Right lobe of liver (tissue), 6 donors: Measurements from ENCODE around the gene SLC7A14. TPM values are rescaled to one million over a fixed set of nuclear protein-coding genes. Genes with fewer than 3 reads are reported as not detected.

Experiments used
- ATAC-seq, 4 donors: fragments of 200-7000 bp; cut with Tn5 transposase; one replicate each; pipeline ENCODE4 v1.9.1; 2020; ENCODE audit warnings: mild to moderate bottlenecking in 4 of 4, moderate library complexity in 4 of 4
- DNase-seq, 3 donors: peaks; one replicate each; pipeline ENCODE4 v3.0.0-alpha.2; 2020
- H3K27ac ChIP-seq, 3 donors: fragments of 200-600 bp; one replicate each; pipeline ENCODE4 v1.8.0; 2022
- H3K27me3 ChIP-seq, 2 donors: fragments of 200-600 bp; one replicate each; pipeline ENCODE4 v1.8.0; 2022
- H3K36me3 ChIP-seq, 4 donors: fragments of 200-600 bp; sonication (generic) in 1 of 4; one replicate each; pipeline versions ENCODE4 v1.5.1 to v1.8.0; 2017 to 2022; ENCODE audit warnings: control low read depth in 1 of 4
- H3K4me1 ChIP-seq, 4 donors: fragments of 200-600 bp; sonication (generic) in 1 of 4; one replicate each; pipeline versions ENCODE4 v1.5.1 to v1.8.0; 2017 to 2022; ENCODE audit warnings: control low read depth in 1 of 4
- H3K4me3 ChIP-seq, 3 donors: fragments of 200-600 bp; one replicate each; pipeline ENCODE4 v1.8.0; 2022
- H3K9me3 ChIP-seq, 4 donors: fragments of 200-600 bp; sonication (generic) in 1 of 4; one replicate each; pipeline versions ENCODE4 v1.5.1 to v1.8.0; 2017 to 2022; ENCODE audit warnings: control low read depth in 1 of 4
- CTCF ChIP-seq, 4 donors: fragments of 200-600 bp in 3 of 4; fragments of 450-650 bp in 1 of 4; IDR thresholded peaks; one replicate each; pipeline versions ENCODE4 v1.5.1 to v1.8.0; 2016 to 2022; ENCODE audit warnings: antibody characterized with exemption in 4 of 4, mild to moderate bottlenecking in 2 of 4
- POLR2A ChIP-seq: fragments of 450-650 bp; IDR thresholded peaks from one replicate; pipeline ENCODE4 v1.6.1; 2017; ENCODE audit warnings: antibody characterized with exemption, mild to moderate bottlenecking
- WGBS: methylation state at CpG from one replicate; pipeline ENCODE4 v1.1.6; 2018; ENCODE audit warnings: low coverage, low lambda C conversion rate; ENCODE audit not compliant: insufficient coverage; ENCODE audit errors: missing lambda C conversion rate; 5-methylcytosine and 5-hydroxymethylcytosine counted together
- intact Hi-C, 2 donors: fragments of 100-400 bp; cut with DNase I; formaldehyde crosslinking; loops; one replicate each; pipeline versions ENCODE4 v1.11.2 to v1.14.1; 2022
- total RNA-seq, 6 experiments: library from RNA; depleted of rRNA in 2 of 6; stranded (reverse); fragments of >200 nt in 2 of 6; fragmentation: NEBNext Ultra II Directional in 3 of 6; extraction: Animal tissue kit (Norgen Biotek cat#: 25700) in 3 of 6; gene quantifications; one replicate each; pipeline versions ENCODE4 v1.1.0 to v1.2.4, GENCODE V29; 2016 to 2023
- donor health status: DM: no; HTN: yes; CAD: no.
- donor health status: DM: no; HTN: no; CAD: no.
- donor health status: DM: no; HTN: no; CAD: no.
- donor health status: DM: no; HTN: yes; CAD: no.
- donor health status: DM: no; HTN: yes; CAD: no.

The SLC7A14 gene
- total RNA-seq, 6 experiments from 2014 or later: 0.05 to 0.11 TPM; not detected in 4

GRCh38 chr3:170432416-170432815 is 153.5 kb downstream of the SLC7A14 start:
- Histone ChIP-seq H3K36me3 (no peaks in the 10 kb centered on the region), H3K27ac (no peak overlapping the region), H3K9me3 (no peaks in the 10 kb centered on the region), H3K4me3 (no peak overlapping the region), H3K27me3 (no peaks in the 10 kb centered on the region), H3K4me1 (no peaks in the 10 kb centered on the region)
- ATAC-seq (no peak), DNase-seq (no peak)
- intact Hi-C loops: no loop called here
- no CpG with 5 or more reads among the region's 14 CpGs for WGBS
- TF ChIP-seq POLR2A (no peak), CTCF (IDR thresholded peaks at IDR 0.05) (no peak)

GRCh38 chr3:170431054-170431453 is 154.8 kb downstream of the SLC7A14 start:
- Histone ChIP-seq H3K36me3 (no peaks in the 10 kb centered on the region), H3K9me3 (no peaks in the 10 kb centered on the region), H3K4me1 (peaks cover 0 to 4% (median 0%) of the 10 kb centered on the region in 4 donors), H3K27ac (no peak overlapping the region), H3K4me3 (no peak overlapping the region), H3K27me3 (no peaks in the 10 kb centered on the region)
- intact Hi-C loops: no loop called here
- 91% methylated on average over 3 of the region's 3 CpGs for WGBS
- TF ChIP-seq POLR2A: no peak
- TF ChIP-seq CTCF (IDR thresholded peaks at IDR 0.05): no peak
- no peak for ATAC-seq
- no peak for DNase-seq

- no peak for ATAC-seq
- Histone ChIP-seq H3K27ac (no peak overlapping the region), H3K4me1 (peaks cover 0 to 4% (median 0%) of the 10 kb centered on the region in 4 donors), H3K36me3 (no peaks in the 10 kb centered on the region), H3K27me3 (no peaks in the 10 kb centered on the region), H3K4me3 (no peak overlapping the region), H3K9me3 (no peaks in the 10 kb centered on the region)
- TF ChIP-seq CTCF (IDR thresholded peaks at IDR 0.05) (no peak), POLR2A (no peak)
- no peak for DNase-seq
- intact Hi-C loops: no loop called here
- 67% methylated on average over 1 of the region's 1 CpG for WGBS
Observed at GRCh38 chr3:170429050-170429449, 156.8 kb downstream of the SLC7A14 start.

DNA sequence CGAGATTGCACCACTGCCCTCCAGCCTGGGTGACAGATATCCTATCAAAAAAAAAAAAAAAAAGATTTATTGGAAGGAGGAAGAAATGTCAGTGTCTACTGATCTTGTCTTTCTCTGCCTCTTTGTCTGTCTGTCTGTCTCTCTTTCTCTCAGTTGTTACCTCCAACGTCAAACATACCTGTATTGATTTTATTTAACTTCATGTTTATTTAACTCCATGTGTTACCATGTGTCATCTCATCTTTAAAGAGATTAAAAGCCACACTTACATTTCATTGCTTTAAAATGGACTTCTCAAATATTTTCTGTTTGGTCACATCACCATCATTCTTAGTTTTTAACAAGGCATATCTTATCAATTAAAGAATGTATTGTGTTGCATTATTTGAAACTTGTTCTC is 157.8 kb downstream of the SLC7A14 start:
- no peaks in the 10 kb centered on the region for H3K27me3 ChIP-seq
- WGBS: 21% methylated on average over 1 of the region's 2 CpGs
- H3K36me3 ChIP-seq: no peaks in the 10 kb centered on the region
- peaks cover 0 to 4% (median 0%) of the 10 kb centered on the region in 4 donors for H3K4me1 ChIP-seq
- TF ChIP-seq CTCF (IDR thresholded peaks at IDR 0.05) (no peak), POLR2A (no peak)
- H3K4me3 ChIP-seq: no peak overlapping the region
- DNase-seq: no peak
- H3K9me3 ChIP-seq: no peaks in the 10 kb centered on the region
- intact Hi-C loops: no loop called here
- ATAC-seq: no peak
- no peak overlapping the region for H3K27ac ChIP-seq
